WTC11 (cell line): ENCODE data around the gene GALNT17. TPM values are rescaled to one million over a fixed set of nuclear protein-coding genes. Genes with fewer than 3 reads are reported as not detected.
A peak's percentile ranks its signal among the peaks of the same experiment; 100 is the strongest.

Source experiments
- ATAC-seq: fragments of 200-7000 bp; cut with Tn5 transposase; 2 replicates; pipeline ENCODE4 v1.10.0; 2021; ENCODE audit warnings: mild to moderate bottlenecking, moderate library complexity
- CTCF ChIA-PET: fragments of 300-600 bp; sonication (Branson Sonifier 250); formaldehyde crosslinking; loops from one replicate; lab custom pipeline; 2021; ENCODE audit warnings: antibody characterized with exemption; lab: Charles Lee
- POLR2A ChIA-PET: fragments of 350-600 bp; sonication (Branson Sonifier 250); formaldehyde crosslinking; loops from one replicate; lab custom pipeline; 2021; ENCODE audit warnings: antibody characterized with exemption; lab: Charles Lee
- DNase-seq: peaks from one replicate; pipeline ENCODE4 v3.0.0; 2021; ENCODE audit warnings: low spot score
- H3K27ac Mint-ChIP-seq: 2 replicates; pipeline ENCODE4 v1.8.0; 2021; ENCODE audit warnings: mixed read lengths
- H3K27me3 Mint-ChIP-seq: 2 replicates; pipeline ENCODE4 v1.8.0; 2021; ENCODE audit warnings: low read depth, mild to moderate bottlenecking, moderate library complexity, mixed read lengths
- H3K36me3 Mint-ChIP-seq: 2 replicates; pipeline ENCODE4 v1.8.0; 2021; ENCODE audit warnings: mixed read lengths
- H3K4me1 Mint-ChIP-seq: 2 replicates; pipeline ENCODE4 v1.8.0; 2022; ENCODE audit warnings: mixed read lengths
- H3K4me3 Mint-ChIP-seq: 2 replicates; pipeline ENCODE4 v1.8.0; 2021; ENCODE audit warnings: mild to moderate bottlenecking, moderate library complexity, mixed read lengths
- H3K9me3 Mint-ChIP-seq: 2 replicates; pipeline ENCODE4 v1.8.0; 2021; ENCODE audit warnings: mixed read lengths
- ATF2 ChIP-seq: sonication (generic); formaldehyde crosslinking; IDR thresholded peaks from 2 replicates; pipeline ENCODE4 v1.8.1; 2022; ENCODE audit warnings: low read depth, missing genetic modification reagents, borderline replicate concordance
- E2F5 ChIP-seq: sonication (generic); formaldehyde crosslinking; IDR thresholded peaks from 2 replicates; pipeline ENCODE4 v1.8.1; 2022; ENCODE audit warnings: mild to moderate bottlenecking, moderate library complexity, missing genetic modification reagents
- ELF4 ChIP-seq: sonication (generic); formaldehyde crosslinking; IDR thresholded peaks from 2 replicates; pipeline ENCODE4 v1.8.1; 2022; ENCODE audit warnings: low read depth, mild to moderate bottlenecking, moderate library complexity, missing genetic modification reagents
- FOXK1 ChIP-seq: sonication (generic); formaldehyde crosslinking; IDR thresholded peaks from 2 replicates; pipeline ENCODE4 v1.8.0; 2022; ENCODE audit warnings: mild to moderate bottlenecking, moderate library complexity, missing genetic modification reagents
- FOXP1 ChIP-seq: sonication (generic); formaldehyde crosslinking; IDR thresholded peaks from 2 replicates; pipeline ENCODE4 v1.8.0; 2022; ENCODE audit warnings: missing genetic modification reagents, mild to moderate bottlenecking, moderate library complexity, borderline replicate concordance
- HMGXB4 ChIP-seq: sonication (generic); formaldehyde crosslinking; IDR thresholded peaks from 2 replicates; pipeline ENCODE4 v1.8.1; 2023; ENCODE audit warnings: mild to moderate bottlenecking, moderate library complexity, missing genetic modification reagents
- NFATC4 ChIP-seq: fragments of 250-450 bp; sonication (Bioruptor Pico); IDR thresholded peaks from 2 replicates; pipeline ENCODE4 v1.9.0; 2021; ENCODE audit warnings: mild to moderate bottlenecking
- NR2C2 ChIP-seq: sonication (generic); formaldehyde crosslinking; IDR thresholded peaks from 2 replicates; pipeline ENCODE4 v1.8.0; 2022; ENCODE audit warnings: mild to moderate bottlenecking, missing genetic modification reagents
- STAT6 ChIP-seq: sonication (generic); formaldehyde crosslinking; conservative IDR thresholded peaks from 2 replicates; pipeline ENCODE4 v1.8.1; 2023; ENCODE audit warnings: mild to moderate bottlenecking, low read depth, missing genetic modification reagents, moderate library complexity
- TEAD4 ChIP-seq: sonication (generic); formaldehyde crosslinking; IDR thresholded peaks from 2 replicates; pipeline ENCODE4 v1.8.0; 2022; ENCODE audit warnings: mild to moderate bottlenecking, missing genetic modification reagents
- ZNF219 ChIP-seq: sonication (generic); formaldehyde crosslinking; IDR thresholded peaks from 2 replicates; pipeline ENCODE4 v1.8.0; 2023; ENCODE audit warnings: missing genetic modification reagents, mild to moderate bottlenecking, borderline replicate concordance
- ZNF263 ChIP-seq: sonication (generic); formaldehyde crosslinking; IDR thresholded peaks from 2 replicates; pipeline ENCODE4 v1.8.1; 2022; ENCODE audit warnings: low read depth, mild to moderate bottlenecking, moderate library complexity, missing genetic modification reagents
- ZNF281 ChIP-seq: sonication (generic); formaldehyde crosslinking; IDR thresholded peaks from 2 replicates; pipeline ENCODE4 v1.8.0; 2023; ENCODE audit warnings: mild to moderate bottlenecking, missing genetic modification reagents
- ZNF317 ChIP-seq: sonication (generic); formaldehyde crosslinking; IDR thresholded peaks from 2 replicates; pipeline ENCODE4 v1.8.1; 2023; ENCODE audit warnings: low read depth, mild to moderate bottlenecking, moderate library complexity, missing genetic modification reagents, borderline replicate concordance
- ZNF416 ChIP-seq: fragments of 250-450 bp; sonication (Bioruptor Pico); IDR thresholded peaks from 2 replicates; pipeline ENCODE4 v1.9.0; 2021; ENCODE audit warnings: mild to moderate bottlenecking, inconsistent platforms
- ZNF532 ChIP-seq: fragments of 250-450 bp; sonication (Bioruptor Pico); IDR thresholded peaks from 2 replicates; pipeline ENCODE4 v1.9.0; 2021; ENCODE audit warnings: mild to moderate bottlenecking, borderline replicate concordance
- ZNF671 ChIP-seq: fragments of 250-450 bp; sonication (Bioruptor Pico); IDR thresholded peaks from 2 replicates; pipeline ENCODE4 v1.8.0; 2021; ENCODE audit warnings: mild to moderate bottlenecking
- total RNA-seq: library from RNA; stranded (reverse); gene quantifications from 3 replicates; pipeline ENCODE4 v1.2.3, GENCODE V29; 2021

Gene GALNT17
- total RNA-seq, 1 experiment from 2014 or later = 61.1 TPM

GRCh38 chr7:71691538-71691937, 559.6 kb downstream of the GALNT17 start (continued):
- TF ChIP-seq STAT6 (CRISPR knock-in tag) = no peak
- TF ChIP-seq HMGXB4 (CRISPR knock-in tag) = no peak
- TF ChIP-seq E2F5 (CRISPR knock-in tag) = no peak

GRCh38 chr7:71694665-71695064, 562.7 kb downstream of the GALNT17 start:
- H3K27me3 Mint-ChIP-seq = no peaks in the 10 kb centered on the region; the same call in 1 of the 2 replicates
- peaks cover 33% of the 10 kb centered on the region for H3K9me3 Mint-ChIP-seq
- CTCF ChIA-PET = no interaction called here
- peak overlapping the region; percentile 13; the same call in 1 of the 2 replicates for H3K27ac Mint-ChIP-seq
- no peaks in the 10 kb centered on the region for H3K4me1 Mint-ChIP-seq
- no peak for DNase-seq
- no peak overlapping the region for H3K4me3 Mint-ChIP-seq
- POLR2A ChIA-PET = no interaction called here
- H3K36me3 Mint-ChIP-seq = peaks cover 34% of the 10 kb centered on the region
- no peak for ATAC-seq
- TF ChIP-seq TEAD4 (CRISPR knock-in tag) (no peak), FOXP1 (no peak), FOXK1 (no peak), ZNF263 (no peak), ZNF317 (CRISPR knock-in tag) (no peak), ATF2 (CRISPR knock-in tag) (no peak), ZNF219 (CRISPR knock-in tag) (no peak), NFATC4 (CRISPR knock-in tag) (no peak), NR2C2 (CRISPR knock-in tag) (no peak), ZNF416 (CRISPR knock-in tag) (no peak), ZNF281 (no peak), ZNF532 (CRISPR knock-in tag) (no peak), E2F5 (CRISPR knock-in tag) (no peak), ELF4 (CRISPR knock-in tag) (no peak), ZNF671 (CRISPR knock-in tag) (no peak)
